PC-3 (cell line): Measurements from ENCODE around the gene ZCCHC2. TPM values are rescaled to one million over a fixed set of nuclear protein-coding genes. Genes with fewer than 3 reads are reported as not detected.

ENCODE experiments used
- ATAC-seq: fragments of 200-7000 bp; cut with Tn5 transposase; 2 replicates; pipeline ENCODE4 v1.9.1; 2020; ENCODE audit warnings: mild to moderate bottlenecking, moderate library complexity
- BruUV-seq: library from RNA; stranded (reverse); fragments of 400-500 nt; replicated peaks from 2 replicates; lab custom pipeline; 2021; lab: Mats Ljungman, UMichigan
- CTCF ChIA-PET: fragments of 300-600 bp; sonication (Branson Sonifier 250); formaldehyde crosslinking; loops from one replicate; lab custom pipeline; 2022; ENCODE audit warnings: antibody characterized with exemption; lab: Charles Lee
- POLR2A ChIA-PET: fragments of 300-600 bp; sonication (Branson Sonifier 250); formaldehyde crosslinking; loops from one replicate; lab custom pipeline; 2022; ENCODE audit warnings: antibody characterized with exemption; ENCODE audit not compliant: unreplicated experiment; lab: Charles Lee
- DNase-seq: peaks from one replicate; pipeline ENCODE4 v3.0.0-alpha.2; 2015
- H2AFZ ChIP-seq: fragments of 300-600 bp; sonication (generic); 2 replicates; pipeline ENCODE4 v1.6.0; 2016; ENCODE audit warnings: antibody characterized with exemption, low read length
- H3F3A ChIP-seq: fragments of 300-600 bp; sonication (generic); one replicate; pipeline ENCODE4 v1.6.0; 2017; ENCODE audit warnings: antibody characterized with exemption, low read length, control low read depth, mild to moderate bottlenecking; ENCODE audit not compliant: unreplicated experiment
- H3K27ac ChIP-seq: fragments of 300-600 bp; sonication (generic); 2 replicates; pipeline ENCODE4 v1.5.1; 2016; ENCODE audit warnings: mild to moderate bottlenecking, low read length
- H3K27me3 ChIP-seq: fragments of 300-600 bp; sonication (generic); 2 replicates; pipeline ENCODE4 v1.6.1; 2016; ENCODE audit warnings: low read length, mixed read lengths
- H3K36me3 ChIP-seq: fragments of 300-600 bp; sonication (generic); 2 replicates; pipeline ENCODE4 v1.6.1; 2016; ENCODE audit warnings: low read depth, mixed run types, low read length, mixed read lengths
- H3K4me1 ChIP-seq: fragments of 300-600 bp; sonication (generic); 2 replicates; pipeline ENCODE4 v1.5.1; 2016; ENCODE audit warnings: low read length; ENCODE audit not compliant: insufficient read depth
- H3K4me2 ChIP-seq: fragments of 300-600 bp; sonication (generic); 2 replicates; pipeline ENCODE4 v1.6.0; 2016; ENCODE audit warnings: low read length
- H3K4me3 ChIP-seq: fragments of 300-600 bp; sonication (generic); 2 replicates; pipeline ENCODE4 v1.5.1; 2016; ENCODE audit warnings: mild to moderate bottlenecking, low read length, mixed read lengths
- H3K79me2 ChIP-seq: fragments of 300-600 bp; sonication (generic); 2 replicates; pipeline ENCODE4 v1.6.1; 2017; ENCODE audit warnings: low read length, mixed read lengths
- H3K9ac ChIP-seq: fragments of 300-600 bp; sonication (generic); 2 replicates; pipeline ENCODE4 v1.6.0; 2016; ENCODE audit warnings: mild to moderate bottlenecking, low read length
- H3K9me2 ChIP-seq: fragments of 300-600 bp; sonication (generic); replicated peaks from 2 replicates; pipeline ENCODE4 v1.6.1; 2016; ENCODE audit warnings: mixed run types, low read length, mixed read lengths
- H3K9me3 ChIP-seq: fragments of 300-600 bp; sonication (generic); 2 replicates; pipeline ENCODE4 v1.6.1; 2016; ENCODE audit warnings: low read length, mixed read lengths
- H4K20me1 ChIP-seq: fragments of 300-600 bp; sonication (generic); 2 replicates; pipeline ENCODE4 v1.6.1; 2016; ENCODE audit warnings: low read length, mixed read lengths
- EZH2 ChIP-seq: fragments of 300-600 bp; sonication (generic); IDR thresholded peaks from one replicate; pipeline ENCODE4 v1.6.1; 2017; ENCODE audit warnings: antibody characterized with exemption, mild to moderate bottlenecking, low read length; ENCODE audit not compliant: unreplicated experiment
- EZH2phosphoT487 ChIP-seq: fragments of 300-600 bp; sonication (generic); IDR thresholded peaks from 2 replicates; pipeline ENCODE4 v1.6.1; 2018; ENCODE audit warnings: mild to moderate bottlenecking, antibody characterized with exemption, low read length, borderline replicate concordance
- intact Hi-C: fragments of 100-400 bp; cut with micrococcal nuclease; formaldehyde crosslinking; loops from 2 replicates; pipeline ENCODE4 v1.9.0; 2023
- total RNA-seq: library from RNA; depleted of rRNA; stranded (reverse); fragments of >200 nt; gene quantifications from 2 replicates; pipeline ENCODE4 v1.2.3, GENCODE V29; 2014
- TF ChIP-seq, protein P1 (sequence below): fragments of 300-600 bp; sonication (generic); conservative IDR thresholded peaks from 2 replicates; pipeline ENCODE4 v1.5.1; 2017; ENCODE audit warnings: antibody characterized with exemption, low read depth, mild to moderate bottlenecking, low read length

The ZCCHC2 gene
- total RNA-seq, 1 experiment from 2014 or later, result 17.3 TPM

DNA sequence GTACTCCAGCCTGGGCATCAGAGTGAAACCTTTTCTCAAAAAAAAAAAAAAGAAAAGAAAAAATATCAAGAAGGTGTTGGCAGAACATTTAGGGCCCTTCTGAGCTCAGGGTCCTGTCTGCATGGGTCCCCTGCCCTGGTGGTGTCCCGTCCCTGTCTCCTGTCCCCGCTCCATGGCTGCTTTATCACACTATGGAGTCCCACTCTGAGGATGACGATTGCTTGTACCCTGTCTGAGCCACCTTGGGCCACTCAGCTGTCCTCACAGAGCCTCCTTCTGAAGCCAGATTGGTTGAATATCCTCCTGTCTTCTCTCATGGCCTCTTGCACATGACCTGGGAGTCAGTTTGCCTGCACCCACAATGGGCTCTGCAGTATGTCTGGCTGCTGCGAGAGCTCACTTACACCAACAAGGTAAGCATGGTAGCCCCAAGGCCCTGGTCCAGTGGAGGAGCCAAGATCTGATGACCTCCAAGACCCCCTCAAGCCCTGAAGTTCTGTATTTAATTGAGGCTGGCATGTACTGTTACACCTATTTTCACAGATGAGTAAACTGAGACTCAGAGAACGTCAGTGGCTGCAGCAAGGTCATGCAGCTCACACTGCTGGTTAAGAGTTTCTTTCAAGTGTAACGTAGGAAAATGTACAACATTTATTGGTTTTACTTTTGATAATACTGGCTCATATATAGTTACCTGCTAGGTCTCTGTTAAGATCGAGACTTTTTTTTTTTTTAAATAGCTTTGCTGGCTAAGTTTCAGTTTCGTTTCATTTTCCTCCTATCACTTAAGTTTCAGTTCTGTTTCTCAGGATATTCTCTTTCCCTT lies 16.9 kb upstream of the ZCCHC2 start:
- ChIA-PET POLR2A (interaction anchor here (0.6 kb wide), 2 partner anchors 16 to 82 kb away, joined by 3 to 6 read pairs; no protein-coding TSS in a partner anchor), CTCF (interaction anchor here (0.7 to 1.0 kb wide), 2 partner anchors 80 kb away, joined by 5 to 8 read pairs; no protein-coding TSS in a partner anchor)
- Histone ChIP-seq H3K27me3 (no peaks in the 10 kb centered on the region), H3K4me2 (peak overlapping the region; percentile 98), H3K9me3 (no peaks in the 10 kb centered on the region), H3K4me3 (peak overlapping the region; percentile 82), H3K9ac (peak overlapping the region; percentile 54), H3K4me1 (peaks cover 4% of the 10 kb centered on the region; the same call in 1 of the 2 replicates), H3F3A (no peaks in the 10 kb centered on the region), H4K20me1 (no peaks in the 10 kb centered on the region), H3K9me2 (no peaks in the 10 kb centered on the region), H3K36me3 (no peaks in the 10 kb centered on the region), H2AFZ (peak overlapping the region; percentile 97), H3K79me2 (no peaks in the 10 kb centered on the region), H3K27ac (no peak overlapping the region)
- TSS peak; percentile 82 for BruUV-seq
- DNase-seq (peak; percentile 27), ATAC-seq (peak; percentile 54)
- intact Hi-C loops, result loop anchor here (1.0 to 2.0 kb wide), 2 partner anchors 19 to 81 kb away; no protein-coding TSS in a partner anchor
- TF ChIP-seq, protein P1, sequence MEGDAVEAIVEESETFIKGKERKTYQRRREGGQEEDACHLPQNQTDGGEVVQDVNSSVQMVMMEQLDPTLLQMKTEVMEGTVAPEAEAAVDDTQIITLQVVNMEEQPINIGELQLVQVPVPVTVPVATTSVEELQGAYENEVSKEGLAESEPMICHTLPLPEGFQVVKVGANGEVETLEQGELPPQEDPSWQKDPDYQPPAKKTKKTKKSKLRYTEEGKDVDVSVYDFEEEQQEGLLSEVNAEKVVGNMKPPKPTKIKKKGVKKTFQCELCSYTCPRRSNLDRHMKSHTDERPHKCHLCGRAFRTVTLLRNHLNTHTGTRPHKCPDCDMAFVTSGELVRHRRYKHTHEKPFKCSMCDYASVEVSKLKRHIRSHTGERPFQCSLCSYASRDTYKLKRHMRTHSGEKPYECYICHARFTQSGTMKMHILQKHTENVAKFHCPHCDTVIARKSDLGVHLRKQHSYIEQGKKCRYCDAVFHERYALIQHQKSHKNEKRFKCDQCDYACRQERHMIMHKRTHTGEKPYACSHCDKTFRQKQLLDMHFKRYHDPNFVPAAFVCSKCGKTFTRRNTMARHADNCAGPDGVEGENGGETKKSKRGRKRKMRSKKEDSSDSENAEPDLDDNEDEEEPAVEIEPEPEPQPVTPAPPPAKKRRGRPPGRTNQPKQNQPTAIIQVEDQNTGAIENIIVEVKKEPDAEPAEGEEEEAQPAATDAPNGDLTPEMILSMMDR, result no peak
- TF ChIP-seq EZH2 (no peak), EZH2phosphoT487 (no peak)

DNA sequence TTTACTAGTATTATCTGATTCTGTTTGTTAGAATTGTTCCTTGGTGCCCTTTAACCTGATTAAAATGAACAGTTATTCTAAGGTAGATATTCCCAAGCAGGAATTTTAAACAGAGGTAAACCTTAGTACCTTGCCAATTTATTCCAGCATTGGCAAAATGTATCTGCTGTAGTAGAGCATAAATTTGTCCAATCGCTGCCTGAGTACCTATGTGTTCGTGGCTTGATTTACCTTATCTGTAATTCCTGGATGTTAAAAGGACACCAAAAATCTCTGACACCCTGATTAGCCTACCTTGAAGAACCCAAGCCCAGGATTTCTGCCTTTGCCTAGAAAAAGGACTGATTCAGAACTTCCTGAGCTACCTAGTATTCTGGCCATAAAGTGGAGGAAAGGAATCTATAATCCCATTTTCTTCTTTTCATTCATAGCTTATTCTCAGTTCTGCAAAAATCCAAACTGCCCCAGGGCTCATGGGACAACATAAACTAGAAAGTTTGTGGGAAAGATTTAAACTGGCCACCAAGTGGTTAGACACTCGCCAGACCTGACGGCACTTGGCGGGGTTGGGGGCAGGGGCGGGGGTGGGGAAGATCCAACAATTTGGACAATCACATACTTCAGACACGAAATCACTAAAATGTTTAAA lies 16.2 kb upstream of the ZCCHC2 start:
- no peaks in the 10 kb centered on the region for H4K20me1 ChIP-seq
- intact Hi-C loops, result loop anchor here (1.0 to 2.0 kb wide), 2 partner anchors 20 to 81 kb away; no protein-coding TSS in a partner anchor
- H3K27me3 ChIP-seq, result no peaks in the 10 kb centered on the region
- no peaks in the 10 kb centered on the region for H3K36me3 ChIP-seq
- H3K27ac ChIP-seq, result no peak overlapping the region
- H3F3A ChIP-seq, result no peaks in the 10 kb centered on the region
- H3K9me2 ChIP-seq, result no peaks in the 10 kb centered on the region
- no peaks in the 10 kb centered on the region for H3K9me3 ChIP-seq
- H2AFZ ChIP-seq, result peak overlapping the region; percentile 97
- H3K4me2 ChIP-seq, result peak overlapping the region; percentile 98
- TSS peak; percentile 99 for BruUV-seq
- ATAC-seq (peak; percentile 67), DNase-seq (peak; percentile 35)
- H3K4me1 ChIP-seq, result peaks cover 4% of the 10 kb centered on the region; the same call in 1 of the 2 replicates
- no peaks in the 10 kb centered on the region for H3K79me2 ChIP-seq
- peak overlapping the region; percentile 82 for H3K4me3 ChIP-seq
- H3K9ac ChIP-seq, result peak overlapping the region; percentile 54
- TF ChIP-seq EZH2, result no peak
- no peak for TF ChIP-seq EZH2phosphoT487
- TF ChIP-seq, protein P1, result no peak
- ChIA-PET POLR2A (interaction anchor here (0.6 kb wide), 1 partner anchor 15 kb away, joined by 6 read pairs; no protein-coding TSS in a partner anchor), CTCF (interaction anchor here (1.0 kb wide), 1 partner anchor 81 kb away, joined by 8 read pairs; no protein-coding TSS in a partner anchor)
